AG10803 (cell line): ENCODE results near the gene ZNF19.

Experiments used
- DNase-seq: peaks from one replicate; pipeline ENCODE4 v3.0.0; 2010; ENCODE audit warnings: low read depth
- H3K4me3 ChIP-seq: 2 replicates; pipeline ENCODE4 v1.5.1; 2011; ENCODE audit warnings: mild to moderate bottlenecking, low read length, control low read depth
- CTCF ChIP-seq: conservative IDR thresholded peaks from 2 replicates; pipeline ENCODE4 v1.5.1; 2011; ENCODE audit warnings: mild to moderate bottlenecking, low read length, control low read depth, inconsistent platforms

The ZNF19 gene

GRCh38 chr16:71501547-71501946 is 12.4 kb upstream of the ZNF19 start:
- no peak for DNase-seq
- H3K4me3 ChIP-seq: no peak overlapping the region
- no peak for TF ChIP-seq CTCF

DNA sequence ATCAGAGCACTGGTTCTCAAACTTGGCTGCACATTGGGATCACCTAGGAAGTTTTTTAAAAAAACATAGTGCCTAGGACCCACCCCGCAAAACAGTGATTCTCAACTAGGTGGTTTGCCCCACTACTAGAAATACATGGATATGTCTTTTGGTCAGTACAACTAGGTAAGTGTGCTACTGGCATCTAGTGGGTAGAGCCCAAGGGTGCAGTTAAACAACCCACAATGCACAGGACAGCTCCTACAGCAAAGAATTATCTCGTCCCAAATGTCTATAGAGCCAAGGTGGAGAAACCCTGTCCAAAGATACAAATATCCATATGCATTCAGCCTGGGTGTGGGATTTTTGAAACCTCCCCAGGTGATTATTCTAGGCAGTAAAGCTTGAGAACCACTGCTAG is 11.8 kb upstream of the ZNF19 start:
- TF ChIP-seq CTCF: no peak
- no peak for DNase-seq
- no peak overlapping the region for H3K4me3 ChIP-seq

DNA sequence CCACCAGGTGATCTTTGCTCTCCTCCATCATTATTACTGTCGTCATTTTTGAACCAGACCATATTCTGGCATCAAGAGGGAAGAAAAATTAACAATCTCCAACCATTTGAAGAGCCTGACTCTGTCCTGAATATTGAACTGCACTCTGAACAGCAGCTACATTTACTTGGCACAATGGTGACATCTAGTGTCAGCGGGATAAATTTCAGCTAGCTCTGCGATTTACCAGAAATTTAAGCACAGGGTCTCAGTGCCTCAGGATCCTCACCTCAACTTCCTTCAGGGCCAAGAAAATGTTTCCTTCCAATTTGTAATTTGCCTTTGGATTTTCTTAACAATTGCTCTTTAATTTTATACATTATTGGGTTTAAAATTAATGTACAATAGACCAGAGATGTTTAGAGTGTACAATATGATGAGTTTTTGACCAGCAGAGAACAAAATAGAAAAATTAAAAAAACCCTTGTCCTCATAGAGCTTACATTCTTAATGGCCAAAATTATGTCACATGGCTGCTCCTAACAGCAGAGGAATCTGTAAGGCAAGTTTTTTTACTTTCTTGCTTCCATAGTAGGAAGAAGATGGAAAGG is 10.7 kb upstream of the ZNF19 start:
- H3K4me3 ChIP-seq: no peak overlapping the region
- peak; percentile 80 for TF ChIP-seq CTCF
- DNase-seq: peak; percentile 61

GRCh38 chr16:71498031-71498430 is 8.9 kb upstream of the ZNF19 start:
- DNase-seq: no peak
- TF ChIP-seq CTCF: no peak
- no peak overlapping the region for H3K4me3 ChIP-seq

DNA sequence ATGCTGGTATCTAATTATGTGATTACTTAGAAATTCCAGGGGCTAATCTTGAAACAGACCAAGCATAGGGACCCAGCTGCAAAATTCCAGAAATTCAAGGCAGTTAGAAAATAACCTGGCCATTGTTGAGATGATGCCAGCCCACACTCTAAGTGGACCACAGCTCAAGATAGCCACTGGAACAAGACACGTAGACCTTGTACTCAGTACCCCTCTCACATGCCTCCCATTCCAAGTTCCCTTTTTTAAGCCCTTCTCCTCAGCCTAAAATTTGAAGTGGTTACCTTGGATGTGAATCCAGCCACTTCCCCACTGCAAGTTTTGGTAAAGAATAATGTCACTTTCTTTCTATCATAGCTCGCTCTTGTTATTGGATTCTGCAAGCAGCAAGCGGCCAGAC is 4.1 kb upstream of the ZNF19 start:
- DNase-seq: no peak
- H3K4me3 ChIP-seq: no peak overlapping the region
- TF ChIP-seq CTCF: no peak

- no peak for TF ChIP-seq CTCF
- no peak overlapping the region for H3K4me3 ChIP-seq
- DNase-seq: no peak
These were observed 3.7 kb upstream of the ZNF19 start for GRCh38 chr16:71492786-71493185.

DNA sequence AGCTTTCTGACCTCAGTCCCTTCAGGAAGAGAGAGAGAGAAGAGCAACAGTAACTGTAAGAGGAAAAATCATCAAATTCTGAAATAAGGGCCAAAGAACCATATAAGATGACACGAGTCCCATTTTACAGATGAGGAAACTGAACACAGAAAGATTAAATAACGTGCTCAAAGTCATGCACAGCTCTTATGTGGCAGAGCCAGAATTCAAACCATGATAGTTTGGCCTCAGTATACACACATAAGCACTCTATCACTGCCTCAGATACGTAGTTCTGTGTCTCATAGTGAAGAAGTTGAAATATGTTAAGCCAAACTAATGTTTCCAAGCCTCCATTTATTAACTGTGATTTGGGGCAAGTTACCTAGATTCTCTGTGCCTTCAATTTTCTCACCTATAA is 1.9 kb upstream of the ZNF19 start:
- no peak overlapping the region for H3K4me3 ChIP-seq
- no peak for DNase-seq
- no peak for TF ChIP-seq CTCF
